HTR-8/SVneo (cell line): ENCODE results near the gene KLHL29.
A peak's percentile ranks its signal among the peaks of the same experiment; 100 is the strongest.

ENCODE experiments used
- DNase-seq: peaks from one replicate; pipeline ENCODE4 v3.0.0; 2011; ENCODE audit warnings: low spot score, mixed read lengths; ENCODE audit not compliant: insufficient read length
- FAIRE-seq: peaks from 2 replicates; lab custom pipeline; 2011; peaks lifted over from hg19 to GRCh38; lab: Jason Lieb, UNC

The KLHL29 gene

GRCh38 chr2:23435250-23436035 lies 50.5 kb downstream of the KLHL29 start:
- FAIRE-seq (no peak), DNase-seq (no peak)

- DNase-seq = no peak
- FAIRE-seq = no peak
Measured at GRCh38 chr2:23436346-23437098, 51.5 kb downstream of the KLHL29 start.

- no peak for DNase-seq
- no peak for FAIRE-seq
Measured at GRCh38 chr2:23441414-23441813, 56.4 kb downstream of the KLHL29 start.

DNA sequence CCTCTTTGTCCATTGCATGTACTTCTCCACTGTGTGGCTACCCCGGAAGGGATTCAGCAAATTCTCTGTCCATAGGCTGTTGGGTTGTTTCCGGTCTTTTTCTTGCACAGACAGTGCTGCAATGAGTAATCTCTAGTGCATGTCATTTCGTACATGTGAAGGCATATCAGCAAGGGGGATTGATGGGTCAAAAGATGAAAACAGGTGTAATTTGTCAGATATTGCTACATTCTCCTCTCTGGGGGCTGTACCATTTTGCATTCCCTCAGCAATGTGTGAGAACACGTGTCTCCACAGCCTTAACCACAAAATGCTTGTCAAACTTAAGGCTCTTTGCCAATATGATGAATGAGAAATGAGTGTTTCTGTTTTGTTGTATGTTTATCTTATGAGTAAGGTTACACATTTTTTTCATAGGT lies 60.5 kb downstream of the KLHL29 start:
- FAIRE-seq = peak; percentile 26
- peak; percentile 39 for DNase-seq

GRCh38 chr2:23446916-23447315 lies 61.9 kb downstream of the KLHL29 start:
- no peak for DNase-seq
- FAIRE-seq = peak; percentile 64

DNA sequence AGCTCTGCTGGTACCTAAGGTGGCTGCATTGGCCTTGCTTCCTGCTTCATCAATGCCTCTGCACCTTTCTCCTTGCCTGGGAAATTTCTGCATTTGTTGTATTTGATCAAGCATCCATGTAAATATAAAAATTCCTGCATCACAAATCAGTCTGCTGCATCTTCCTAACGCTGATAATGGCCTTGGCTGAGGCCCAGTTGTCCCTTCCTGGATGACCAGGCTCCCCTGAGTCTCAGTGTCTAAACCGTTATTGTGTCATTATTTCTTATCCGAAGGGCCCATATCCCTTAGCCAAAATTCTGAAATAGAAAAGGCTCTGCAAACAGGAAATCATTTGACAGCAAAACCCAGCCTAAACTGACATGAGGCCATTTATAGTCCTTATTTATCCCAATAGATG lies 62.4 kb downstream of the KLHL29 start:
- no peak for FAIRE-seq
- DNase-seq = no peak

GRCh38 chr2:23448906-23449305 lies 63.9 kb downstream of the KLHL29 start:
- no peak for DNase-seq
- no peak for FAIRE-seq

GRCh38 chr2:23449413-23449812 lies 64.4 kb downstream of the KLHL29 start:
- DNase-seq = no peak
- no peak for FAIRE-seq

DNA sequence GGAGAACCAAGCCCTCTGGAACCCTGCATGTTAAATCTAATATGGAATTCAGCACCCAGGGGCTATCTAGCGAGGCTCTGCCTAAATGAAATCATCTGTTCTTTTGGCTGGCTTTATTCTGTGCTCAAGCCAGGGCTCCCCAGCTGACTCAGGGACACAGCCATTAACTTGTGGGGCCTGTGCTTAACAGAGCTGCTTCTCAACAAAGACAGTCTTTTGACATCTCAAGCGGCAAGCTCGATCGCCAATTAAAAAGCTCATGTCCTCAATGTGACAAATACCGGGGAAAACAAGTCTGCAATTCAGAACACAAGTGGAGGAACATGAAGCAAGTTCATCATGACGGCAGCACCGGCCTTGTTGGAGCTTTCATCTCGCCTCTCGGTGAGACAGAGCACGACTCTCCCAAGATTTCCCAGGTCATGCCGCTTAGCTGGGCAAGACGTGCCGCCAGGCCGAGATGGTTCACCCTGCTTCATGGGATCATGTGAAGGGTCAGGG lies 64.9 kb downstream of the KLHL29 start:
- FAIRE-seq (no peak), DNase-seq (no peak)

GRCh38 chr2:23452372-23452771 lies 67.4 kb downstream of the KLHL29 start:
- no peak for FAIRE-seq
- no peak for DNase-seq

DNA sequence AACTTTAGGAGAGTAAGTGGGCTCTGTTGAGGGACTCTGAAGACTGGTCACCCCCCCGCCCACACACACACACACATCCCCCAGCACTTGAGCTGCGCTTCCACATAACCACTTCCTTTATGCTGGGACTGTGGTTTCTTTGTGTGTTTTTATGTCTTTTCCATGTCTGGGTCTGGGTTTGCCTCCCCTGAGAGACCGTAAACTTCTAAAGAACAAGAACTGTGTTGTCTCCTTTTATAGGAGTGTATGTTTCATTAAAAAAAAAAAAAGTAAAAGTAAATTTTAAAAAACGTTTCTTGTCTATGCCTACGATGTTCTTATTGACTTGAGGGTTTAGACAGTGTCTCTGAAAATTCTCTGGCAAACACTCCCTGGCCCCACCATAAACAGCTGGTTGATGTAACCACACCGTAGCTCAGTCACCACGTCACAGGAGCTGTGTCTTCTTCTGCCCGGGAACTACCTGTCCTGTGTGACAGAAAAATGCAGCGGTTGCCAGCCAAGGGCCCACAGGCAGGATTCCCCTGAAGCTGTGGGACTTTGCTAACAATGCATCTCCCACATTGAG lies 68.0 kb downstream of the KLHL29 start:
- FAIRE-seq (no peak), DNase-seq (no peak)

- no peak for DNase-seq
- no peak for FAIRE-seq
Measured at GRCh38 chr2:23453432-23453831, 68.5 kb downstream of the KLHL29 start.

DNA sequence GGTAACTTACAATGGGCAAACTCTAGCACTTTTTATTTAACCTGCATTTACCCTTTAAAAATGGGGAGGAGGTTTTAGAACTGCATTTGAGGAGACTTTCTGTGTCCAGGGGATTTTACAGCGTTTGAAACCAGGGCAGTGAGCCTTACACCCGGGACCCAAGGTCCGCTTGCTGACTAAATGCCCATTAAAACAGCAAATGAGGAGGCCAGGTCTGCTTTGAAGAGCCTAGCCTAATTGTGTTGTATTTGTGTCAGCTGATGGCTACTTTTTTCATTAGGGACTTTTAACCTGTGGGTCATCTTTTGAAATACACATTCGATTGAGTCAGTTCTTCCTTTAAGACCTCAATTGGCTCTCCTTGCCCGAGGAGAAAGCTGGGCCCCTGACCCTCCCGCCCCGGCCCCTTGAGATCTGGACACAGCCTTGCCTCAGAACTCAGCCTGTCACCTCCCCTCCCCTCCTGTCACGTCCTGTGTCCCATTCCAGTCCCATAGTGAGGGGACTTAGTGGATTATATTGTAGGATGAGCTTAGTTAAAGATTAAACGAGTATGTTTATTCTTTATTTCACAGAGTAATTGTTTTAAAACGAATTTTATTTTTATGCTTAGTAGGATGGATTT lies 69.0 kb downstream of the KLHL29 start:
- FAIRE-seq = no peak
- no peak for DNase-seq

- DNase-seq (no peak), FAIRE-seq (no peak)
Measured at GRCh38 chr2:23454501-23455120, 69.6 kb downstream of the KLHL29 start.

DNA sequence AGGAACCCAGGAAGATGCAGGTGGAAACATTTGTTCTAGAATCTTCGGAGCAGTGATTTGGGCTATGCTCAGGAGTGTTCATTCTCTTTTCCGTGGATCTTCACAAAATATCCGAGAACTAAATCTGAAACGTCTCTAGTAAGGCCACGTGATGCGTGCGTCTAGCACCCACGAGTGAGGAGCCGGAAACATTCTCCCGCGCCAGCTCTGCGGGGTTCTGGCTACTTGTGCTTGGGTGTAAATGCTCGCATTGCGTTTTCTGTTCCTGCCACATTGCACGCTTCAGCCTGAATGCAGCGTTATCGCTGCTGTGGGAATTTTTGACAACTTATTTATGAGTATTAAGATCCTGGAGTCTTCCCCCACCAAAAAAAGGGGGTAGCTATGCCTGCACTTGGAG lies 71.4 kb downstream of the KLHL29 start:
- no peak for FAIRE-seq
- no peak for DNase-seq

DNA sequence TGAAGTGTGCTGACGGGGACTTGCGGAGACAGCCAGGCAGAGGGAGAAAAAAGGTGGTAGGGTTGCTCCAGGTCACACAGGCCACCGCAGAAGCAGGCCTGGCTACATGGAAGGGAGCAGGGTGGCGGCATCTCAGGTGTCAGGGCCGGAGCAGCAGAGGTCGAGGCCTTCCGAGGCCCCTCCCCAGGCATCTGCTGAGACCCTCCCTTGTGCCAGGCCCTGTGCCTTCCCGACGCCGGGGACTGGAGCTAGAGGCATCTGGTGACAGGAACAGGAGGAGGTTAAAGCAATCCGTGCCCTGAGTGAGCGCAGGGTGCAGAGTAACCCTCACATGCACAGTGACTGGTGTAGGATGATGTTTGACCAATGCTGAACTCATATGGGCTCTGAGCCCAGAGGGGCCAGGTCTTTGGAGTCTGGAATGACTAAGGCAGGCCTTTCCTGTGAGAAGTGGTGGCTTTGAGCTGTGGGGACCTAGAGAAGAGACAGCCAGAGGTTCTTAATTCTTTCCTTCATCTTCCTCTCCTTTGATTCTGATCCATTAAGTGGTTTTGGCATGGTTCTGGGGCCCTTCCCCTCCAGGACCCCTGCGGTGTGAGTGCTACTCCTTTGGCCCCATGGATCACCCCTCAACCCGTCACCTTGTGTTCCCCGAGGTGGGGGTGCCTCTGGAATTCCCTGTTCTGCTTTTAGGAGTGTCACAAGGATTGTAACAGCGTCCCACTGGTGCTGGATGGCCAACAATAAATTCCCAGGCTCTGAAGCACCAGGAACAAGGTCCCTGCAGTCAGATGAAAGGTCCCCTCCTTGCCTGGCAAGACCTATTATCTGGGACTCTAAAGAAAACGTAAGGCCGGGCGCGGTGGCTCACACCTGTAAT lies 72.1 kb downstream of the KLHL29 start:
- FAIRE-seq = no peak
- no peak for DNase-seq

DNA sequence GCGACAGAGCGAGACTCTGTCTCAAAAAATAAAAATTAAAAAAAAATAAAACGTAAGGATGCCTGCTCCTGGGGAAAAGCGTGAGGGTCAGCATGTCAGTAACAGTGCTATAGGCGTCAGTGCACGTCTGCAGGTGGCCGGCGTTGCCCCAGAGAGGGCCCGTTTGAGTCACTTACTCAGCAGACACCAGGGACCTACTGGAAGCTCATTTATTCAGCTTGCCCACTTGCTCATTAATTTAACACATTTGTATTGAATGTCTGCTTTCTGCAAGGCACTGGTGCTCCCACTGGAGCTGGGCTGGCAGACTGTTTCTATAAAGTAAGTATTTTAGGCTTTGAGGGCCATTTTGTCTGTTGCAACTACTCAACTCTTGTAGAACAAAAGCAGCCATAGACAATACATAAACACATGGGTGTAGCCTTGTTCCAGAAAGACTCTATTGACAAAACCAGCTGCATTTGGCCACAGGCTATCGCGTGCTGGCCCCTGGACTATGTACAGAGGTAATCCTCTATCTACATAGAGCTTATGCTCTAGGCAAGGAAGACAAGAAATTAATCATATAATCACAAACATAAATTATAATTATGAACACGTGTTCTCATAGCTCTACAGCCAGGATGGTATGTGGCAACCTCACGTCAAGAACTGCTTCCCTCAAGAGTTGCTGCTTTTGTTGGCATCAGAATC lies 73.2 kb downstream of the KLHL29 start:
- no peak for DNase-seq
- FAIRE-seq = no peak

DNA sequence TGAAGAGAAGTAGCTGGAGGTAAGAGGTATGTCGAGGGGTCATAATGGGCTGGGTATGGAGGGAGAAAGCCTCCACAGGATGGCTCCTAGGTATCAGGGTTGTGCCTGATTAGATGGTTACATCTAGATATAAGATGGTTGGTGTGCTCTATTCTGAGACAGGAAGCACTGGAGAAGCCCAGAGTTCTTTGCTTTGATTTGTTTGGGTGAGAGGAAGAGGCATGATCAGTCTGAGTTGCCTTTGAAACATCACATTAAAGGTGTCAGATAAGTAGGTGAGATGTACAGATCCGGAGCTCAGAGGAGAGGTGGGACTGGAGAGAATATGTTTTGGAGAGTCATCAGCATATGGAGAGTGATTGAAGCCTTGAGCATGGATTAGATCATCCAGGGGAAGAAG lies 74.1 kb downstream of the KLHL29 start:
- no peak for DNase-seq
- FAIRE-seq = no peak

- DNase-seq = no peak
- FAIRE-seq = no peak
Measured at GRCh38 chr2:23460228-23460627, 75.2 kb downstream of the KLHL29 start.
